SH-SY5Y (cell line): ENCODE measurements around the gene SELENOO.

Experiments
- GATA2 ChIP-seq: IDR thresholded peaks from 2 replicates; pipeline ENCODE4 v1.6.1; 2011; ENCODE audit warnings: mild to moderate bottlenecking, low read depth, low read length
- GATA3 ChIP-seq: IDR thresholded peaks from 2 replicates; pipeline ENCODE4 v1.6.1; 2011; ENCODE audit warnings: low read depth, mild to moderate bottlenecking, low read length, moderate library complexity

- TF ChIP-seq GATA2 (no peak), GATA3 (no peak)
Measured at GRCh38 chr22:50205781-50206569, 5.2 kb downstream of the SELENOO start.
